H9 (cell line): ENCODE data around the gene LPAR6. TPM values are rescaled to one million over a fixed set of nuclear protein-coding genes. Genes with fewer than 3 reads are reported as not detected.

Experiments used
- DNase-seq: peaks from one replicate; pipeline ENCODE4 v3.0.0-alpha.2; 2017
- H2AFZ ChIP-seq: one replicate; pipeline ENCODE4 v1.6.1; 2013; ENCODE audit warnings: mild to moderate bottlenecking, low read length, control low read depth, moderate library complexity
- H2AK5ac ChIP-seq: 2 replicates; pipeline ENCODE4 v1.6.1; 2013; ENCODE audit warnings: low read length, control low read depth, mixed read lengths; ENCODE audit not compliant: insufficient read length
- H2BK120ac ChIP-seq: one replicate; pipeline ENCODE4 v1.6.1; 2013; ENCODE audit warnings: low read depth, mild to moderate bottlenecking, low read length, control low read depth, inconsistent platforms; ENCODE audit not compliant: poor library complexity, severe bottlenecking
- H2BK12ac ChIP-seq: 2 replicates; pipeline ENCODE4 v1.6.1; 2013; ENCODE audit warnings: low read length, control low read depth, mixed read lengths, low read depth; ENCODE audit not compliant: insufficient read length
- H2BK15ac ChIP-seq: 2 replicates; pipeline ENCODE4 v1.6.1; 2013; ENCODE audit warnings: low read depth, low read length, control low read depth
- H2BK20ac ChIP-seq: one replicate; pipeline ENCODE4 v1.6.1; 2013; ENCODE audit warnings: low read depth, mild to moderate bottlenecking, low read length, control low read depth, inconsistent platforms; ENCODE audit not compliant: poor library complexity, severe bottlenecking
- H2BK5ac ChIP-seq: 2 replicates; pipeline ENCODE4 v1.6.1; 2013; ENCODE audit warnings: low read length, control low read depth, mixed read lengths; ENCODE audit not compliant: insufficient read length
- H3K14ac ChIP-seq: 2 replicates; pipeline ENCODE4 v1.6.1; 2013; ENCODE audit warnings: low read length, control low read depth; ENCODE audit not compliant: insufficient read depth
- H3K18ac ChIP-seq: 2 replicates; pipeline ENCODE4 v1.6.1; 2013; ENCODE audit warnings: low read depth, mild to moderate bottlenecking, mixed read lengths, low read length, control low read depth; ENCODE audit not compliant: insufficient read length
- H3K23ac ChIP-seq: 2 replicates; pipeline ENCODE4 v1.6.1; 2013; ENCODE audit warnings: low read length, control low read depth, mixed read lengths, low read depth; ENCODE audit not compliant: insufficient read length
- H3K23me2 ChIP-seq: 2 replicates; pipeline ENCODE4 v1.6.1; 2013; ENCODE audit warnings: low read depth, mild to moderate bottlenecking, mixed read lengths, low read length, control low read depth; ENCODE audit not compliant: insufficient read length, poor library complexity, severe bottlenecking
- H3K27ac ChIP-seq: 2 replicates; pipeline ENCODE4 v1.5.1; 2013; ENCODE audit warnings: low read length, control low read depth, mixed read lengths, low read depth; ENCODE audit not compliant: insufficient read length
- H3K27me3 ChIP-seq: 2 replicates; pipeline ENCODE4 v1.6.1; 2013; ENCODE audit warnings: low read length, control low read depth, inconsistent platforms; ENCODE audit not compliant: insufficient read depth
- H3K4ac ChIP-seq: 2 replicates; pipeline ENCODE4 v1.6.1; 2013; ENCODE audit warnings: low read depth, mild to moderate bottlenecking, control low read depth, inconsistent platforms, low read length, moderate library complexity
- H3K4me1 ChIP-seq: 2 replicates; pipeline ENCODE4 v1.6.1; 2013; ENCODE audit warnings: low read length, control low read depth, inconsistent platforms; ENCODE audit not compliant: insufficient read depth
- H3K4me2 ChIP-seq: 2 replicates; pipeline ENCODE4 v1.6.1; 2013; ENCODE audit warnings: low read length, control low read depth, mixed read lengths; ENCODE audit not compliant: insufficient read length, insufficient read depth
- H3K56ac ChIP-seq: 2 replicates; pipeline ENCODE4 v1.6.1; 2013; ENCODE audit warnings: low read depth, mild to moderate bottlenecking, mixed read lengths, low read length, control low read depth; ENCODE audit not compliant: insufficient read length
- H3K79me1 ChIP-seq: 2 replicates; pipeline ENCODE4 v1.6.1; 2013; ENCODE audit warnings: low read depth, mild to moderate bottlenecking, moderate library complexity, low read length, control low read depth, inconsistent platforms; ENCODE audit not compliant: insufficient read depth, poor library complexity, severe bottlenecking
- H3K79me2 ChIP-seq: 2 replicates; pipeline ENCODE4 v1.6.1; 2013; ENCODE audit warnings: low read length, control low read depth, inconsistent platforms; ENCODE audit not compliant: insufficient read depth
- H3K9ac ChIP-seq: 2 replicates; pipeline ENCODE4 v1.6.1; 2013; ENCODE audit warnings: low read length, control low read depth, mixed read lengths; ENCODE audit not compliant: insufficient read length; ENCODE audit errors: extremely low read depth
- H3K9me3 ChIP-seq: one replicate; pipeline ENCODE4 v1.6.1; 2013; ENCODE audit warnings: low read depth, low read length, inconsistent platforms; ENCODE audit not compliant: control insufficient read depth
- H3T11ph ChIP-seq: one replicate; pipeline ENCODE4 v1.6.1; 2013; ENCODE audit warnings: mild to moderate bottlenecking, low read length, control low read depth, inconsistent platforms
- H4K20me1 ChIP-seq: one replicate; pipeline ENCODE4 v1.6.1; 2013; ENCODE audit not compliant: control insufficient read depth, insufficient read length, insufficient read depth
- H4K5ac ChIP-seq: 2 replicates; pipeline ENCODE4 v1.6.1; 2013; ENCODE audit warnings: low read depth, mild to moderate bottlenecking, mixed read lengths, low read length, control low read depth; ENCODE audit not compliant: insufficient read length
- H4K8ac ChIP-seq: replicated peaks from 2 replicates; pipeline ENCODE4 v1.6.1; 2013; ENCODE audit warnings: low read length, control low read depth, mixed read lengths, low read depth; ENCODE audit not compliant: insufficient read length
- H4K91ac ChIP-seq: 2 replicates; pipeline ENCODE4 v1.6.1; 2013; ENCODE audit warnings: low read depth, mild to moderate bottlenecking, moderate library complexity, mixed read lengths, low read length, control low read depth; ENCODE audit not compliant: insufficient read length
- H3K27ac Mint-ChIP-seq, 3 experiments: 2 replicates in 2 of 3; 3 replicates in 1 of 3; pipeline ENCODE4 v1.8.0; 2020 to 2021; ENCODE audit warnings: mixed read lengths in 3 of 3, mild to moderate bottlenecking in 1 of 3, moderate library complexity in 1 of 3
- H3K27me3 Mint-ChIP-seq: 2 replicates; pipeline ENCODE4 v1.8.0; 2021; ENCODE audit warnings: low read depth, mild to moderate bottlenecking, moderate library complexity, mixed read lengths
- H3K36me3 Mint-ChIP-seq, 3 experiments: 2 replicates in 2 of 3; 3 replicates in 1 of 3; pipeline ENCODE4 v1.8.0; 2020 to 2021; ENCODE audit warnings: low read depth in 3 of 3, mixed read lengths in 3 of 3; ENCODE audit not compliant: insufficient read depth in 1 of 3
- H3K4me1 Mint-ChIP-seq, 2 experiments: 2 replicates each; pipeline ENCODE4 v1.8.0; 2020; ENCODE audit warnings: mixed read lengths in 2 of 2
- H3K4me3 Mint-ChIP-seq, 2 experiments: 2 replicates in 1 of 2; 3 replicates in 1 of 2; pipeline ENCODE4 v1.8.0; 2020 to 2021; ENCODE audit warnings: mild to moderate bottlenecking in 2 of 2, mixed read lengths in 2 of 2, moderate library complexity in 1 of 2
- H3K9me3 Mint-ChIP-seq, 2 experiments: 2 replicates in 1 of 2; 3 replicates in 1 of 2; pipeline ENCODE4 v1.8.0; 2020; ENCODE audit warnings: mild to moderate bottlenecking in 2 of 2, mixed read lengths in 2 of 2, moderate library complexity in 1 of 2
- total RNA-seq: library from RNA; stranded (reverse); gene quantifications from 2 replicates; pipeline ENCODE4 v1.2.1, GENCODE V29; 2021
- TF ChIP-seq, protein P1 (sequence below): fragments of 200-600 bp; sonication (generic); conservative IDR thresholded peaks from 3 replicates; pipeline ENCODE4 v1.8.0; 2021; ENCODE audit warnings: antibody characterized with exemption, mild to moderate bottlenecking

Gene LPAR6
- total RNA-seq, 1 experiment from 2014 or later, result 4.2 TPM

DNA sequence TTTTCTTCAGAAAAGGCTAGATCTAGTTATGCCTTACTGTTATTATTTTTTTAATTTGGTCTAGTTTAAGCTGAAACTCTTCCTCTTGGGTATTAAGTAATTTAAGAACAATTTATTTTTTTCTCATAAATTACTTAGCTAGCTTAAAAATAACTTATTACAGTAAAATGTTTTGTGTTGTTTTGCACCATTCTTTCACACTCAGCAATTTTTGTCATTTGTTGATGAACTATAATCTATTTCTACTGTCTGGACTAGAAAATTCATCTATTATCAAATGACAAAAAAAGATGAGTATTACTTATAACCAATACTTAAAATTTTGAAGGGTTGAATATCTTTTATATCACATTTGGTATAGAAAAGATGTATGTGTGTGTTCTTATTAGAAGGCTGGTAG, 1.6 kb upstream of the LPAR6 start:
- H3K23me2 ChIP-seq, result no peaks in the 10 kb centered on the region
- H3K4me1 ChIP-seq, result no peaks in the 10 kb centered on the region; the same call in 1 of the 2 replicates
- DNase-seq, result no peak
- H3K56ac ChIP-seq, result no peak overlapping the region
- H2BK15ac ChIP-seq, result no peak overlapping the region
- Mint-ChIP-seq H3K9me3 (peaks cover 17 to 23% of the 10 kb centered on the region in 2 experiments), H3K27ac (no peak overlapping the region), H3K36me3 (peaks cover 13 to 30% (median 29%) of the 10 kb centered on the region in 3 experiments), H3K4me1 (peaks cover 22% of the 10 kb centered on the region in 2 experiments), H3K27me3 (no peaks in the 10 kb centered on the region; the same call in 1 of the 2 replicates), H3K4me3 (no peak overlapping the region)
- H4K20me1 ChIP-seq, result no peaks in the 10 kb centered on the region
- no peak overlapping the region for H4K8ac ChIP-seq
- no peak overlapping the region for H3K18ac ChIP-seq
- no peaks in the 10 kb centered on the region for H3K27me3 ChIP-seq
- no peak overlapping the region for H2AFZ ChIP-seq
- no peak overlapping the region for H3K4me2 ChIP-seq
- H3K79me2 ChIP-seq, result no peaks in the 10 kb centered on the region
- no peaks in the 10 kb centered on the region for H3K79me1 ChIP-seq
- no peak overlapping the region for H4K91ac ChIP-seq
- H2BK20ac ChIP-seq, result no peak overlapping the region
- TF ChIP-seq, protein P1, sequence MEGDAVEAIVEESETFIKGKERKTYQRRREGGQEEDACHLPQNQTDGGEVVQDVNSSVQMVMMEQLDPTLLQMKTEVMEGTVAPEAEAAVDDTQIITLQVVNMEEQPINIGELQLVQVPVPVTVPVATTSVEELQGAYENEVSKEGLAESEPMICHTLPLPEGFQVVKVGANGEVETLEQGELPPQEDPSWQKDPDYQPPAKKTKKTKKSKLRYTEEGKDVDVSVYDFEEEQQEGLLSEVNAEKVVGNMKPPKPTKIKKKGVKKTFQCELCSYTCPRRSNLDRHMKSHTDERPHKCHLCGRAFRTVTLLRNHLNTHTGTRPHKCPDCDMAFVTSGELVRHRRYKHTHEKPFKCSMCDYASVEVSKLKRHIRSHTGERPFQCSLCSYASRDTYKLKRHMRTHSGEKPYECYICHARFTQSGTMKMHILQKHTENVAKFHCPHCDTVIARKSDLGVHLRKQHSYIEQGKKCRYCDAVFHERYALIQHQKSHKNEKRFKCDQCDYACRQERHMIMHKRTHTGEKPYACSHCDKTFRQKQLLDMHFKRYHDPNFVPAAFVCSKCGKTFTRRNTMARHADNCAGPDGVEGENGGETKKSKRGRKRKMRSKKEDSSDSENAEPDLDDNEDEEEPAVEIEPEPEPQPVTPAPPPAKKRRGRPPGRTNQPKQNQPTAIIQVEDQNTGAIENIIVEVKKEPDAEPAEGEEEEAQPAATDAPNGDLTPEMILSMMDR, result no peak
- H2BK5ac ChIP-seq, result no peak overlapping the region
- H3K9me3 ChIP-seq, result no peaks in the 10 kb centered on the region
- no peak overlapping the region for H2BK12ac ChIP-seq
- H2AK5ac ChIP-seq, result no peak overlapping the region
- H2BK120ac ChIP-seq, result no peak overlapping the region
- no peak overlapping the region for H3K9ac ChIP-seq
- no peak overlapping the region for H4K5ac ChIP-seq
- H3K27ac ChIP-seq, result no peak overlapping the region
- no peak overlapping the region for H3T11ph ChIP-seq
- no peak overlapping the region for H3K4ac ChIP-seq
- no peak overlapping the region for H3K14ac ChIP-seq
- H3K23ac ChIP-seq, result no peak overlapping the region
